GM15510 (cell line): ENCODE results near the gene TNFSF11.

Experiments used
- POLR2A ChIP-seq: IDR thresholded peaks from 3 replicates; pipeline ENCODE4 v1.6.1; 2011; ENCODE audit warnings: borderline replicate concordance; ENCODE audit not compliant: insufficient read length; ENCODE audit errors: extremely low read depth

Gene TNFSF11

GRCh38 chr13:42581427-42581826, 7.5 kb downstream of the TNFSF11 start:
- TF ChIP-seq POLR2A = no peak

- no peak for TF ChIP-seq POLR2A
Observed at GRCh38 chr13:42591602-42592001, 17.6 kb downstream of the TNFSF11 start.

- no peak for TF ChIP-seq POLR2A
Observed at GRCh38 chr13:42592915-42593900, 19.3 kb downstream of the TNFSF11 start.

DNA sequence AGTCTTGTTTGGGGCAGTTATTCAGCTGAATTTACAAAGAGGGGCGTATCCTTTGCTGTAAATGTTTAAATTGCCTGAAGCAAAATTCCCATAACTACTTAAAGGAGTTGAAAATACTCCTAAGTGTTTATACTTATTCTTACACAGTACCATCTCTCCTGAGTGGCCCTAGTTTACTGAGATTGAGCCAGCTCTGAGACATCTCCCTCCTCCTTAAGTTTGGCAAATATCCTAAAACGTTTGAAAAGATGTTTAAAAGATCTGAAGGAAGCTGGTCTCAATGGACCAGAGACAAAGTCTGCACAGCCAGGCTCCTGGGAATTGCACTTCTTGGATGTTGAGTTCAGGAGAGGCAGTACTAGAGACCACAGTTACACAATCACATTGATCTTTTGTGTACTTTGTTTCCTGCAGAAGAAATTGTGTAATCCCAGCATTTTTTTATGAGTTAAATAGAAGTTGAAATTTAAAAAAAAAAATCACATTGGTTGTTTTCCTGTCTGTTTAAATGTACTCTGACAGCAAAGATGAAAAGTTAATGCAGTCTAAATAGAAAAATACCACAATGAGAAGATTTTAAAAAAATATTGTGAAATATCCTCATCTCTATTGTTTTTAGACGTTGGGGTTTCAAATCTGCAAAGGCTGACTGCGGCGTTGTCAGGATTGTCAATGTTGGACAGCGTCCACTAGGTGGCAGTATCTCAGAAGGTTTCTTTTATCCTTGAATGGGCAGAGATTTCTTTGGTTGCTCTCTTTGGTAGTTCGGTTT, 20.7 kb downstream of the TNFSF11 start:
- no peak for TF ChIP-seq POLR2A

DNA sequence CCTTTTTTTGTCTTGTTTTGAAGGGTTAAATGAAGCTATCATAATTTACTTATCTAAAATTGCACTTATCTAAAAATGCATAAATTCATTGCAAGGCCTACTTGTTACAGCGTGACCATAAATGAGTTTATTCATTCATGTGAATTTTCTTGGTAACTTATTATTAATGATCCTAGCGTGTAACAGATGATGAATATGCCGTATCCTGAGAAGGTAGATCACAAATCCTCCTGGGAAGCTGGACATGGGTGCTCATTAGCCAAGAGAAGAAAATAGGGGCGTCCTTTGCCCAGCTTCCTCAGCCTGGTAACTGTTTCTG, 21.3 kb downstream of the TNFSF11 start:
- no peak for TF ChIP-seq POLR2A

GRCh38 chr13:42597505-42597904, 23.6 kb downstream of the TNFSF11 start:
- TF ChIP-seq POLR2A = no peak

DNA sequence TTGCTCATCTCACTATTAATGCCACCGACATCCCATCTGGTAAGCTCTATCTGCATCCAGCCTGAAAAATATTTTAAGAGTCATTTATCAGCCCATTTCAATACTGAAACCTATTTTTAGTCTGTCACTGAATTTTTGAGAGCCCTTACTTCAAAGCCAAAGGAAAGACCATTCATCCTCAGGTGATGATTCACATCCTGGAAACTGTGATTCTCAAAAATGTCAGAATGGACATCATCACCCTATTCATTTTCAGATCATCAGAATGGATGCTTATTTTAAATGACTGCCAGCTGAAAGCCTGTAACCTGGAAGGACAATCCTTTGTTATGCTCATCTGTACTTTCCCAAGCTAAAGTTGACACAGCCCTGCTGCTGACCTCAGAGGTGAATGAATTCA, 27.0 kb downstream of the TNFSF11 start:
- TF ChIP-seq POLR2A = no peak

- TF ChIP-seq POLR2A = no peak
Observed at GRCh38 chr13:42602906-42603305, 29.0 kb downstream of the TNFSF11 start.

DNA sequence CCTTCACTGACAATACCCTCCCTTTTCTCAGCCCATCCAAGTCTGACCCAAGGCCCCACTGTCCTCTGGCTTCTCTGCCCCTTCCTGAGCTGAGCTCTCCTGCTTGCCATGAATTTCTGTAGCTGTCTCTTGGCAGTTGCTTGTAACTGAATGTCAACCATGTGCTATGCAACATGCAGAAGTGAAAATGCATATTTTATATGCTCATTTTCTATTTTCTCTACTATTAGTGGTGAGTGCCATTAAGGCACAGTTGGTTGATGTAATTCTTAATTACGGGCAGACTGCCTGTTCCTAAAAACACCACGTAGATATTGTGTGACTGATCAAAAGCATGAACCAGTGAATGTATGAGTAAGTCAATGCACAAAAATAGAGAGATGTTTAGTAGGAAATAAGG, 29.6 kb downstream of the TNFSF11 start:
- TF ChIP-seq POLR2A = no peak

GRCh38 chr13:42607546-42607945, 33.6 kb downstream of the TNFSF11 start:
- no peak for TF ChIP-seq POLR2A

- TF ChIP-seq POLR2A = no peak
Observed at GRCh38 chr13:42610649-42611048, 36.7 kb downstream of the TNFSF11 start.

DNA sequence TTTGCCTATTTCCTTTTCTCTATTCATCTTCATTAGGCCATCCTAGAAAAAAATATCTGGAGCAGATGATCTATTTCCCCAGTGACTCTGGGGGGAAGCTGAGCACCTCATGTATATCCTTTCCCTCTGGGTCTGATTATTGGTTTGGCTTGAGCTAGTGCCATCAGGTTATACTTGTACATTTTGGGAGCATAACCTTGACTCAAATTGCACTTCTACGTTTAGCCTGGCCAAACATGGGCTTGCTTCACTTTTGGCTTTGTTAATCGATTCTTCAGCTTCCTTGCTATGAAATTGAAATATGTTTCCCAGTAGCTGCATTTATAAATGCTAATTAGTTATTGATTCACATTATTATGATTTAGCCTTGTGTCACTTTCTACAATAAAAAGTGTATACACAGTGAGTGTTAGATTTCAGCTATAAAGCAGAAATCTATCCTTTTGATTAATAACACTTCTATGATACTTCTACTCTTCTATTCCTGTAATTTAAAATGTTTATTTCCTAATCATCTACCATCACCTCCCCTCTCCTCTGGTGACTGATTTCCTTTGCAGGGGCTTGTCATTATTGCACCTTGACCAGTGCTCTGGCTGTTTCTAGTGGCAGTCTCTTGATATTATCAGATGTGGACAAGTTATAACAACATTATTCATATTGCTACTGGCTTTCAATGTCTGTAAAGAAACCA, 37.3 kb downstream of the TNFSF11 start:
- TF ChIP-seq POLR2A = no peak

GRCh38 chr13:42612021-42612765, 38.2 kb downstream of the TNFSF11 start:
- TF ChIP-seq POLR2A = no peak

GRCh38 chr13:42614436-42615035, 40.6 kb downstream of the TNFSF11 start:
- TF ChIP-seq POLR2A = no peak
